GM12891 (cell line): ENCODE data around the gene NOC3L.

Experiments used
- POLR2A ChIP-seq: IDR thresholded peaks from 2 replicates; pipeline ENCODE4 v1.6.1; 2011; ENCODE audit warnings: low read depth, low read length, control low read depth
- SPI1 ChIP-seq: IDR thresholded peaks from 2 replicates; pipeline ENCODE4 v1.6.1; 2011; ENCODE audit warnings: low read depth, low read length, control low read depth

- no peak for TF ChIP-seq SPI1
- no peak for TF ChIP-seq POLR2A
Observed at GRCh38 chr10:94328613-94329012, 34.1 kb downstream of the NOC3L start.
